ENCODE measurements around the gene PIGO. TPM values are rescaled to one million over a fixed set of nuclear protein-coding genes. Genes with fewer than 3 reads are reported as not detected.
A peak's percentile ranks its signal among the peaks of the same experiment; 100 is the strongest.

PIGO gene
- total RNA-seq, 1 donor from 2014 or later, result 6.3 TPM

- H3K4me3 ChIP-seq (ENCODE audit: low read length in 3 of 3), result no peak overlapping the region
- H3K36me3 ChIP-seq (ENCODE audit: control insufficient read depth in 3 of 3, insufficient read depth in 3 of 3, low read length in 3 of 3), result peaks cover 38 to 41% (median 39%) of the 10 kb centered on the region in 3 donors
- no peaks in the 10 kb centered on the region for H3K27me3 ChIP-seq (ENCODE audit: control insufficient read depth in 3 of 3, insufficient read depth in 3 of 3, low read length in 3 of 3)
- no peak overlapping the region for H3K27ac ChIP-seq (ENCODE audit: low read depth, low read length)
- H3K4me1 ChIP-seq (ENCODE audit: control insufficient read depth in 3 of 3, insufficient read depth in 3 of 3, low read length in 3 of 3), result peaks cover 35 to 39% (median 35%) of the 10 kb centered on the region in 3 donors
- no peak overlapping the region for H3K9ac ChIP-seq (ENCODE audit: low read depth in 1 of 3, low read length in 3 of 3)
- no peaks in the 10 kb centered on the region for H3K9me3 ChIP-seq (ENCODE audit: control insufficient read depth in 3 of 3, low read length in 3 of 3)
These were observed 9.9 kb upstream of the PIGO start for GRCh38 chr9:35106343-35106730.

- H3K36me3 ChIP-seq (ENCODE audit: control insufficient read depth in 3 of 3, insufficient read depth in 3 of 3, low read length in 3 of 3), result peaks cover 44 to 45% (median 45%) of the 10 kb centered on the region in 3 donors
- no peaks in the 10 kb centered on the region for H3K9me3 ChIP-seq (ENCODE audit: control insufficient read depth in 3 of 3, low read length in 3 of 3)
- H3K4me1 ChIP-seq (ENCODE audit: control insufficient read depth in 3 of 3, insufficient read depth in 3 of 3, low read length in 3 of 3), result peaks cover 30 to 38% (median 34%) of the 10 kb centered on the region in 3 donors
- H3K27ac ChIP-seq (ENCODE audit: low read depth, low read length), result no peak overlapping the region
- no peaks in the 10 kb centered on the region for H3K27me3 ChIP-seq (ENCODE audit: control insufficient read depth in 3 of 3, insufficient read depth in 3 of 3, low read length in 3 of 3)
- H3K4me3 ChIP-seq (ENCODE audit: low read length in 3 of 3), result no peak overlapping the region
- H3K9ac ChIP-seq (ENCODE audit: low read depth in 1 of 3, low read length in 3 of 3), result no peak overlapping the region
These were observed 9.4 kb upstream of the PIGO start for GRCh38 chr9:35105571-35106342.

DNA sequence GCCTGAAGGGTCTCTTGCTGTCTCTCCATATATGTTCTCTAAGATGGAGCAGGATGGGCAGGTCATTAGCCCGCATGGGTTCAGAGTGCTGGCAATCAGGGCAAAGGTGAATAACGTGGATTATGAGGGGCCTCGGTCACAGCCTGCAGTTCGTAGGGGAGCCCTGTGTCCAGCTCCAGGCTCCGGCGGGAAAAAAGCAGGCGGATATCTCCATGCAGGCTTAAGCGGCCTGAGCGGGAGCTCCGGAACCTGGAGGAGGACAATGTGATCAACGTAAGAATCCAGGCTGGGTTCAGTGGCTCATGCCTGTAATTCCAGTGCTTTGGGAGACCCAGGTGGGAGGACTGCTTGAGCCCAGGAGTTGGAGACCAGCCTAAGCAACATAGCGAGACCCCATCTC lies 8.7 kb upstream of the PIGO start:
- Histone ChIP-seq H3K36me3 (ENCODE audit: control insufficient read depth in 3 of 3, insufficient read depth in 3 of 3, low read length in 3 of 3) (peaks cover 50 to 51% (median 51%) of the 10 kb centered on the region in 3 donors), H3K9me3 (ENCODE audit: control insufficient read depth in 3 of 3, low read length in 3 of 3) (no peaks in the 10 kb centered on the region), H3K9ac (ENCODE audit: low read depth in 1 of 3, low read length in 3 of 3) (no peak overlapping the region)

GRCh38 chr9:35104586-35104985 lies 8.2 kb upstream of the PIGO start:
- Histone ChIP-seq H3K9ac (ENCODE audit: low read depth in 1 of 3, low read length in 3 of 3) (no peak overlapping the region), H3K4me3 (ENCODE audit: low read length in 3 of 3) (no peak overlapping the region), H3K27me3 (ENCODE audit: control insufficient read depth in 3 of 3, insufficient read depth in 3 of 3, low read length in 3 of 3) (no peaks in the 10 kb centered on the region), H3K36me3 (ENCODE audit: control insufficient read depth in 3 of 3, insufficient read depth in 3 of 3, low read length in 3 of 3) (peaks cover 56% of the 10 kb centered on the region in 3 donors), H3K27ac (ENCODE audit: low read depth, low read length) (no peak overlapping the region), H3K4me1 (ENCODE audit: control insufficient read depth in 3 of 3, insufficient read depth in 3 of 3, low read length in 3 of 3) (peaks cover 22 to 26% (median 25%) of the 10 kb centered on the region in 3 donors), H3K9me3 (ENCODE audit: control insufficient read depth in 3 of 3, low read length in 3 of 3) (no peaks in the 10 kb centered on the region)

More for the DNA sequence above, 8.7 kb upstream of the PIGO start:
- H3K4me1 ChIP-seq (ENCODE audit: control insufficient read depth in 3 of 3, insufficient read depth in 3 of 3, low read length in 3 of 3), result peaks cover 24 to 32% (median 28%) of the 10 kb centered on the region in 3 donors
- no peak overlapping the region for H3K27ac ChIP-seq (ENCODE audit: low read depth, low read length)
- no peaks in the 10 kb centered on the region for H3K27me3 ChIP-seq (ENCODE audit: control insufficient read depth in 3 of 3, insufficient read depth in 3 of 3, low read length in 3 of 3)
- no peak overlapping the region for H3K4me3 ChIP-seq (ENCODE audit: low read length in 3 of 3)

DNA sequence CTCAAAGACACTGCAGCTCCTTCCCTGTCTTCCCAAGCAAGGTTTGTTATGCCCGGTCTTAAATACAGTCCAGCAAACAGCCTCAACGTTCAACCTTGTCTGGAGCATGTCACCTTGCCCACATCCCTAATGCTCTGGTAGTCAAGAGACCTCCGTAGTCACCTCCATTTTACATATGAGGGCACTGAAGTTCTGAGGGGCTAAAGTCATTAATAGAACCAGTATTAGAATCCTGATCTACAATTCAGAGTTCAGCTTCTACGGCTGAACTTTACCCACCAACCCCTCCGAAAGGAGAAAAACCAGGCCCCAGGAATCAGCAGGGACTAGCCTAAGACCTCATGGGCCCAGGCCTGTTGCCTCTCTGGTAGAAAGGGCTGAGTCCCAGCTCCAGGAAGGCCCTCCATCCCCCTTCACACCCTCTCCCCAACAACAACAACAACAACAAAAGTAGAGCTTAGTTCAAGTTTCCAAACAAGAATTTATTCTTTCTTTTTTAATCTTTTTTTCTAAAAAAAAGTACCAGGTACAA lies 7.3 kb upstream of the PIGO start:
- no peaks in the 10 kb centered on the region for H3K9me3 ChIP-seq (ENCODE audit: control insufficient read depth in 3 of 3, low read length in 3 of 3)
- peak overlapping the region; percentile 85 for H3K27ac ChIP-seq (ENCODE audit: low read depth, low read length)
- H3K36me3 ChIP-seq (ENCODE audit: control insufficient read depth in 3 of 3, insufficient read depth in 3 of 3, low read length in 3 of 3), result peaks cover 58 to 64% (median 59%) of the 10 kb centered on the region in 3 donors
- H3K4me3 ChIP-seq (ENCODE audit: low read length in 3 of 3), result peak overlapping the region; percentile 84 to 97 (median 94)
- peak overlapping the region; percentile 93 to 98 (median 97) for H3K9ac ChIP-seq (ENCODE audit: low read depth in 1 of 3, low read length in 3 of 3)
- peaks cover 22 to 25% (median 24%) of the 10 kb centered on the region in 3 donors for H3K4me1 ChIP-seq (ENCODE audit: control insufficient read depth in 3 of 3, insufficient read depth in 3 of 3, low read length in 3 of 3)
- no peaks in the 10 kb centered on the region for H3K27me3 ChIP-seq (ENCODE audit: control insufficient read depth in 3 of 3, insufficient read depth in 3 of 3, low read length in 3 of 3)

- Histone ChIP-seq H3K36me3 (ENCODE audit: control insufficient read depth in 3 of 3, insufficient read depth in 3 of 3, low read length in 3 of 3) (peaks cover 52 to 61% (median 55%) of the 10 kb centered on the region in 3 donors), H3K4me1 (ENCODE audit: control insufficient read depth in 3 of 3, insufficient read depth in 3 of 3, low read length in 3 of 3) (peaks cover 22 to 25% (median 24%) of the 10 kb centered on the region in 3 donors), H3K4me3 (ENCODE audit: low read length in 3 of 3) (peak within 1 kb of the TSS; percentile 84 to 97 (median 94)), H3K9ac (ENCODE audit: low read depth in 1 of 3, low read length in 3 of 3) (peak within 1 kb of the TSS; percentile 93 to 98 (median 97)), H3K27ac (ENCODE audit: low read depth, low read length) (peak within 1 kb of the TSS; percentile 85), H3K27me3 (ENCODE audit: control insufficient read depth in 3 of 3, insufficient read depth in 3 of 3, low read length in 3 of 3) (no peaks in the 10 kb centered on the region), H3K9me3 (ENCODE audit: control insufficient read depth in 3 of 3, low read length in 3 of 3) (no peaks in the 10 kb centered on the region)
These were observed 6.6 kb upstream of the PIGO start, which contains the start of gene STOML2 for GRCh38 chr9:35102769-35103659. Gene STOML2 (minus strand): TSS chr9:35103131. CDS start chr9:35103094, 37 bp downstream.

- Histone ChIP-seq H3K9me3 (ENCODE audit: control insufficient read depth in 3 of 3, low read length in 3 of 3) (no peaks in the 10 kb centered on the region), H3K27me3 (ENCODE audit: control insufficient read depth in 3 of 3, insufficient read depth in 3 of 3, low read length in 3 of 3) (no peaks in the 10 kb centered on the region), H3K27ac (ENCODE audit: low read depth, low read length) (peak overlapping the region; percentile 85), H3K4me3 (ENCODE audit: low read length in 3 of 3) (peak overlapping the region; percentile 84 to 97 (median 94)), H3K4me1 (ENCODE audit: control insufficient read depth in 3 of 3, insufficient read depth in 3 of 3, low read length in 3 of 3) (peaks cover 22 to 25% (median 24%) of the 10 kb centered on the region in 3 donors), H3K9ac (ENCODE audit: low read depth in 1 of 3, low read length in 3 of 3) (peak overlapping the region; percentile 93 to 98 (median 97)), H3K36me3 (ENCODE audit: control insufficient read depth in 3 of 3, insufficient read depth in 3 of 3, low read length in 3 of 3) (peaks cover 48 to 61% (median 55%) of the 10 kb centered on the region in 3 donors)
These were observed 6.0 kb upstream of the PIGO start for GRCh38 chr9:35102465-35102768.

DNA sequence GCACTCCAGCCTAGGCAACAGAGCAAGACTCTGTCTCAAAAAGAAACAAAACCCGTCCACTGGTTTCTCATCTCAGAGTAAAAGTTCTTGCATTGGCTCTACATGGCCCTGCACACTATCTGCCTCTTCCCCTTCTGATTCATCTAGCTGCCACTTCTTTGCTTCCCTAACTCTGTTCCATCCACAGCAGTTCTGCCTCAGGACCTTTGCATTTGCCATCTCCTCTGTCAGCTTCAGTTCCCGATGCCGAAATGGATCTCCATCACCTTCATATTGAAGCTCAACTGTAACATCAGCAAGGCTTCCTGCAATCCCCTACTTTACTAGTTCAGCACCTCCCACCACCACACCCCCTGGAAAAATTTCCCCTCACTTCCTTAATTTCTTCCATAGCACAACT lies 1.2 kb upstream of the PIGO start:
- Histone ChIP-seq H3K9ac (ENCODE audit: low read depth in 1 of 3, low read length in 3 of 3) (no peak overlapping the region), H3K4me3 (ENCODE audit: low read length in 3 of 3) (no peak overlapping the region), H3K4me1 (ENCODE audit: control insufficient read depth in 3 of 3, insufficient read depth in 3 of 3, low read length in 3 of 3) (peaks cover 15 to 25% (median 22%) of the 10 kb centered on the region in 3 donors), H3K27me3 (ENCODE audit: control insufficient read depth in 3 of 3, insufficient read depth in 3 of 3, low read length in 3 of 3) (no peaks in the 10 kb centered on the region), H3K27ac (ENCODE audit: low read depth, low read length) (no peak overlapping the region), H3K36me3 (ENCODE audit: control insufficient read depth in 3 of 3, insufficient read depth in 3 of 3, low read length in 3 of 3) (peaks cover 31 to 46% (median 41%) of the 10 kb centered on the region in 3 donors), H3K9me3 (ENCODE audit: control insufficient read depth in 3 of 3, low read length in 3 of 3) (no peaks in the 10 kb centered on the region)

DNA sequence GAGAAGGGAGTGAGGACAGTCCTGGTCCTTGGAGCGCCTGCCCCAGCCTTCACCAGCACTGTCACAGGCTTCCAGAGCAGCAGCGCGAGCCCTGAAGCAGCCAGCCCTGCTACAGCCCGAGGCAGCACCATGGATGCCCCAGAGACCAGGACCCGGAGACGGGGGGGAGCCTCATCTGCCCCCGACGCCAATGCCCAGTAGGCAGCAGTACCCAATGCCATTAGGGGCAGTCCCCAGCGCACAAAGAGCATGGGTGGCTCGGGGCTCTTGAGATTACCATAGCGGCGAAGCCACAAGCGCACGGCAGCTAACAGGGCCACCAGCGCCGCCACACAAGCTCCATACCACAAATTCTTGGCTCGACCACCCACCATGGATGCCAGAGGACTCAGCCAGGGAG lies 4.9 kb downstream of the PIGO start:
- no peak overlapping the region for H3K4me3 ChIP-seq (ENCODE audit: low read length in 3 of 3)

More for the DNA sequence above, 4.9 kb downstream of the PIGO start:
- Histone ChIP-seq H3K27me3 (ENCODE audit: control insufficient read depth in 3 of 3, insufficient read depth in 3 of 3, low read length in 3 of 3) (no peaks in the 10 kb centered on the region), H3K36me3 (ENCODE audit: control insufficient read depth in 3 of 3, insufficient read depth in 3 of 3, low read length in 3 of 3) (peaks cover 58 to 66% (median 61%) of the 10 kb centered on the region in 3 donors), H3K9ac (ENCODE audit: low read depth in 1 of 3, low read length in 3 of 3) (peak overlapping the region in 1 of 3 donors; percentile 33), H3K4me1 (ENCODE audit: control insufficient read depth in 3 of 3, insufficient read depth in 3 of 3, low read length in 3 of 3) (peaks cover 0 to 10% (median 6%) of the 10 kb centered on the region in 3 donors), H3K9me3 (ENCODE audit: control insufficient read depth in 3 of 3, low read length in 3 of 3) (no peaks in the 10 kb centered on the region), H3K27ac (ENCODE audit: low read depth, low read length) (no peak overlapping the region)

All from skeletal muscle tissue (tissue), 4 donors.